Measurements from ENCODE around the gene WDR82.

Gene WDR82

DNA sequence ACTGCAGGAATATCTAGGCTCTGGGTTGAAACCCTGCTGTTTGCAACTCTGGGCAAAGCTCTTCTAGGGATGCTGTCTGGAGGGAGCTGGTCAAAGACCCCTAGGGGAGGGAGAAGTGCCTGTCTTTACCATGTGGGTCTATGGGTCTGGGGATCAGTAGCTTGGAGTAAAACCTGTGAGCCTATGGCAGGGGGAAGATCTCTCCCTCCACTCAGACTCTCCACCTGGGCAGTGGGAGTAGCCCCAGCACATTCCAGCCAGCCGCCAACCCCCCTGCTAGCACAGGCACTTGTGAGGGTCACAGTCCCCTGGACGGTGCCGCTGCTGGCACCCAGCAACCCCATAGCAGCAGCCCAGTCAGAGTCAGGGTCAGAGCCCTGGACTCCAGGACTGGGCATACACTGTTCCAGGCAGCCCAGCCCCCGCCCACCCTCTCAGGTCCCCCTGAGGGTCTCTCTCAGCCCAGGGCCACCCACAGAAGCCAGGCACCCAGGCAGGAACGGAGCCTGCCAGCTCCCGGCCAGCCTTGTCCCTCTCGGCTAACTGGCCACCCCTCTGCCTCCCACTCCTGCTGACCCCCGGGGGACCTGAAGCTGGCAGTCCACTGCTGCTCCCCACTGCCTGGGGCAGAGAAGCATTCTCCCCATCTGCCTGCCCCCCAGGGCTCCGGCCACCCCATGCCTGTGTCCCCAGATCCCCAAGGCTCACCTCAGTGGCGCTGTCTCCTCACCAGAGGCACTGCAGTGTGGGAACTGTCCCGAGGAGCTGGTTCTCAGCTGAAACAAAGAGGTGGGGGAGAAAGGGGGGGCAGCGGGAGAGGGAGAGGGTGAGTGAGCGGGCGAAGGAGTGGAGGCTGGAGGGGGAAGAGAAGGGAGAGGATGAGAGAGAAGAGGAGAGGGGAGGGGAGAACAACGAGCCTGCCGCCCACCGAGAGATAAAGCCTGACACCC is 20.0 kb upstream of the WDR82 start:
- TF ChIP-seq, protein P1, sequence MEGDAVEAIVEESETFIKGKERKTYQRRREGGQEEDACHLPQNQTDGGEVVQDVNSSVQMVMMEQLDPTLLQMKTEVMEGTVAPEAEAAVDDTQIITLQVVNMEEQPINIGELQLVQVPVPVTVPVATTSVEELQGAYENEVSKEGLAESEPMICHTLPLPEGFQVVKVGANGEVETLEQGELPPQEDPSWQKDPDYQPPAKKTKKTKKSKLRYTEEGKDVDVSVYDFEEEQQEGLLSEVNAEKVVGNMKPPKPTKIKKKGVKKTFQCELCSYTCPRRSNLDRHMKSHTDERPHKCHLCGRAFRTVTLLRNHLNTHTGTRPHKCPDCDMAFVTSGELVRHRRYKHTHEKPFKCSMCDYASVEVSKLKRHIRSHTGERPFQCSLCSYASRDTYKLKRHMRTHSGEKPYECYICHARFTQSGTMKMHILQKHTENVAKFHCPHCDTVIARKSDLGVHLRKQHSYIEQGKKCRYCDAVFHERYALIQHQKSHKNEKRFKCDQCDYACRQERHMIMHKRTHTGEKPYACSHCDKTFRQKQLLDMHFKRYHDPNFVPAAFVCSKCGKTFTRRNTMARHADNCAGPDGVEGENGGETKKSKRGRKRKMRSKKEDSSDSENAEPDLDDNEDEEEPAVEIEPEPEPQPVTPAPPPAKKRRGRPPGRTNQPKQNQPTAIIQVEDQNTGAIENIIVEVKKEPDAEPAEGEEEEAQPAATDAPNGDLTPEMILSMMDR (IDR thresholded peaks at IDR 0.05; ENCODE audit: low read depth, low read length), result no peak
- no peak overlapping the region for H3K4me3 ChIP-seq (ENCODE audit: low read depth, low read length)

DNA sequence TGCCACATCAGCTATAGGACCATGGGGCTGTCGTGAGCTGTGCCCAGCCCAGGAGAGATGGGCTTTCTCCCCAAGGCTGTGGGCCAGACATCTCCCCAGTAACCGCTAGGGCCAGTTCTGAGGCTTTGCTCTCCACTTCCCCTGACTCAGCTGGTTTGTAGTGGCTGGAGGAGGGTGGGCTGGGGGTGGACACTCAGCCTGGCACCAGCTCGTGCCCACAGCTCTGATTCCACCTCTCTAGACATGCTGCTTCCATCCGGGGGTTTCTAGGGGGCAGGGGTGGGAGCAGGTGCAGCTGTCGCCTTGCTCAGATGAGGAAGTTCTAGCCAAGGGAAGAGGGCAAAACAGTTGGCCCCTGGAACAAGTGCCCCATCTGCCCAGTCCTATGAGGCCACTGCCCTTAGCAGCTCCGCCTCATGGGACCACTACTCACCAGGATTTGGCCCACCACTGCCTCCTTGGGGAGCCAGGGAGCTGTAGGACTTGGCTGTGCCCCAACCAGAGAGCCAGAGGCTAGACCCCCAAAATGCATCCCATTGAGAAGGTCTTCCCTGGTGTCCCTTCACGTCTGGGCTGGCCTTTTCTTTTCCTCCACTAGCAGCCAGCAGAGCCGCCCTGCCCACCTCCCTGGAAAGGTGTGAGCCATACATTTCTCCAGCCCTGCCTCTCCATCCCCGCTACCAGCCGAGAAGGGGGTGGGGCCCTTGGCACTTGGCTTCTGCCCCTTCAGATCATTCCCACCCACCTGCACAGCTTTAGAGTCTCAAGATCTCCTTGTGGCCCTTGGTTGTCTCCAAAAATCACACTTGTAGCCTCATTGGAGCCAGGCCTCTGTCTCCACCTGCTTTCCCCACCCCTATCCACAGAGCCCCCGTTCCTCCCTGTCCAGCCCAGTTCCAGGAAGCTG is 19.0 kb upstream of the WDR82 start:
- TF ChIP-seq, protein P1 (IDR thresholded peaks at IDR 0.05; ENCODE audit: low read depth, low read length), result no peak
- no peak overlapping the region for H3K4me3 ChIP-seq (ENCODE audit: low read depth, low read length)

DNA sequence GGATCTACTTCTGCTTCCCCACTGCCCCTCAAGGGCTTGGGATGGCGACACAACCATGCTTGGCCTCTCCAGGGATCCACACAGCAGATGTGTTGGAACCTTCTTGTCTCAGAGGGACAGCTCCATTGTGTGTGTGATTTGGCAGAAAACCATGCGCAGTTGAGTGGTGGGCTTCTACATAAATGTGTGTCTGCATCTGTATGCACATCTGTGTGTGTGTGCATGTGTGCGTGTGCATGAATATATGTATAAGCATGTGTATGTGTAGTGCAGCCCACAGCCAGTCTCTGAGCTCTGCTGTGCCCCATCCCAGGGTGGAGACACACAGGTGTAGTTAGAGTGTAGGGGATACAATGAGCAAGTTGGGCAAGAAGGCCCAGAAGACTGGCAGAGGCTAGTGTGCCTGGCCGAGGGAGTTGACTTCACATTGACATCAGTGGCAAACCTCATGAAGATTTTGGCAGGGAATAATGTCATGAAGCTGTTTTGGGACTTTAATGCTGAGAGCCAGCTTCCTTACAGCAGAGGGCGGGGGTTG is 17.3 kb upstream of the WDR82 start:
- no peak overlapping the region for H3K4me3 ChIP-seq (ENCODE audit: low read depth, low read length)
- TF ChIP-seq, protein P1 (IDR thresholded peaks at IDR 0.05; ENCODE audit: low read depth, low read length), result no peak

DNA sequence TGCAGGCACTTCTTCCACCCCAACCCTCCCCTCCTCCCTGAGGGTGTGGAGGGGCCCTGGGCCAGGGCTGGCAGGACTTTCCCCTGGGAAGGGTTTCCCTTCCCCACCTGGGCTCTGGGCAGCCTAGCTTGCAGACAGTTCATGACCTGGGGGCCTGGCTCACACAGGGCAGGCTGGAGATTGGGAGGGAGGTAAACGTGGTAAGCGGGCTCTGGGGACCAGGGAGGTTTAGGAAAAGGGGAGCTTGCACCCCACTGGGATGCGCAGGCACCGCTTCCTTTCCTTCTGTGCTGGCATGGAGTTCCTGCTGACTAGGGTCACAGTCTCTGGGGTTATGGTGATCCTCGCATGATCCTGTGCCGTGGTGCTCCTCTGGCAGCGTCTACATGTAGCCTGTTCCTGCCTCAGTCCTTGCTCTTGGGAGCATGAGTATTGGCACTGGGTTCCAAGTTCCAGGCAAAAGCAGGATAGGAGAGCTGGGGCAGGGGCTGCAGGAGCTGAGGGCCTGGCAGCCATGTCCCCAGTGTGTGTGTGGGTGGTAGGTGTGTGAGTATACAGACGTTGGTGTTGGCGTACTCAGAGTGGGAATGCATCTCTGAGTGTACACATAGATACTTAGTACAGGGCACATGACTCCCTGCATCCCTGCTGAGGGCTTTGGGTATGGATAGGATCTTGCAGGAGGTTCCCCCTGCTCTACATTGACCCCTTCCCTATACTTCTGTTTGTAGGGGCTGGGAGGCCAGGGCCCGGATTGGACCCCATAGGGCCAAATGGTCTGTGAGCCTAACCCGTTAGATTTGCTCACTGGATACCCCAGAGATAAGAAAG is 16.1 kb upstream of the WDR82 start:
- TF ChIP-seq, protein P1 (IDR thresholded peaks at IDR 0.05; ENCODE audit: low read depth, low read length), result no peak
- H3K4me3 ChIP-seq (ENCODE audit: low read depth, low read length), result no peak overlapping the region

DNA sequence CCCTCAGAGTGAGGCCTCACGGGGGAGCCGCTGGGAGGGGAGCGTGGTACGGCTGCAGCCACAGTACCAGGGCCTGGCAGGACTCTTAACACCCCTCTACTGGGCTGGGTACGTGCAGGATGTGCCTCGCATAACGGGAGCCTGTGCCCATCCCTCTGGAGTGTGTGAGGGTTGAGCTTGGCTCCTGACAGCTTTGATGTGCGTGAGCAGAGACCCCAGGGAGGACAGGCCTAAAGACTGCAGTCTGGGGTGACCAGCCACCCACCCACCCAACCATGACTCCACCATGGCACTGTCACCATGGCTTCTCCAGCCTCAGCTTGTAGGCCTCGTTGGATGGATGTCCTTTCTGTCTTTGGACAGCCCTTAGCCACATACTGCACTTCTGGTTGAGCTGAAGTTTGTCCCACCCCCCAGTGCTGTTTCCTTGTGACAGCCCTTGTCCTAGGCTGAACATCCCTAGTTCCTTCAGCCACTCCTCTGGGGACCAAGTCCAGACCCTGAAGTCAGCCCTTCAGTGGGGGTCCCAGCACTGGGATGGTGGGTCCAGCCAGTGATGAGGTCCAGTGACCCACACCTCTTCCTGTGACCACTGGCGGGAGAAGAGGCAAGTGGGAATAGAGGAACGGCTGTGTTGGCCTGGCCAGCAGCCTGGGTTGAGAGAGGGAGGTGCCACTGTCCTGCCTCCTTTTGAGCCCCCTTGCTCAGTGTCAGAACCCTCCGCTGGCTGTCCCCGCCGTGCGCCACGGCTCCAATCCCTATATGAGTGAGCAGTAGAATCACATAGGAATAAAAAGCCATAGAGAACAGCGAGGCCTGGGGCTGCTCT is 15.3 kb upstream of the WDR82 start:
- TF ChIP-seq, protein P1 (IDR thresholded peaks at IDR 0.05; ENCODE audit: low read depth, low read length), result no peak
- no peak overlapping the region for H3K4me3 ChIP-seq (ENCODE audit: low read depth, low read length)

All from WI38 (cell line).